GM10248 (cell line): ENCODE measurements around the gene CRYL1.
A peak's percentile ranks its signal among the peaks of the same experiment; 100 is the strongest.

ENCODE experiments used
- CTCF ChIA-PET: fragments of 300-600 bp; sonication (Branson Sonifier 250); formaldehyde crosslinking; extraction: SDS; loops from one replicate; lab custom pipeline; 2021; ENCODE audit warnings: antibody characterized with exemption; lab: Yijun Ruan, JAX
- POLR2A ChIA-PET: fragments of 350-650 bp; sonication (Branson Sonifier 250); formaldehyde crosslinking; extraction: SDS; loops from one replicate; lab custom pipeline; 2020; ENCODE audit warnings: antibody characterized with exemption; lab: Yijun Ruan, JAX
- DNase-seq: peaks from one replicate; pipeline ENCODE4 v3.0.0; 2012; ENCODE audit errors: extremely low spot score
- TF ChIP-seq, protein P1 (sequence below): IDR thresholded peaks from 2 replicates; pipeline ENCODE4 v1.5.1; 2012; ENCODE audit warnings: mild to moderate bottlenecking, low read depth; ENCODE audit errors: extremely low read depth, missing control alignments, control extremely low read depth

The CRYL1 gene

DNA sequence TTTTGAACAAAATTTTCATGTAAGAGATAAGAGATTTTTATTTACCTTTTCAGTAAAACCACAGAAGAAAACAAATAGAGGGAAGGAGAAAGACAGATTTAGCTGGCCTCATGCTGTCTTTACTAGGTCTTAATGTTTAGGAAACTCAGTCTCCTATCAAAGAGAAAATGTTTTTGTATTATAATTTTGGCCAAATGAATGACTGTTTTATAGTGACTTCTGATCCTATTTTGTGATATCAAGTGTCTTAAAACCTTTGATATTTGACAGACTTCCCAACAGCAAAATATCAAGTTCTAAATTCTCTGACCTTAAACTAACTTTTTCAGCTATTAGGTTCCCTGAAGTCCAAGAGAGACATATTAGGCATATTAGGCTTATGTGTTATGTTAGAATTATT, 27.0 kb downstream of the CRYL1 start:
- CTCF ChIA-PET = interaction anchor here (1.1 to 2.1 kb wide), 3 partner anchors 205 to 330 kb away, joined by 3 to 11 read pairs (median 7); partner anchors contain the start of gene IL17D
- TF ChIP-seq, protein P1, sequence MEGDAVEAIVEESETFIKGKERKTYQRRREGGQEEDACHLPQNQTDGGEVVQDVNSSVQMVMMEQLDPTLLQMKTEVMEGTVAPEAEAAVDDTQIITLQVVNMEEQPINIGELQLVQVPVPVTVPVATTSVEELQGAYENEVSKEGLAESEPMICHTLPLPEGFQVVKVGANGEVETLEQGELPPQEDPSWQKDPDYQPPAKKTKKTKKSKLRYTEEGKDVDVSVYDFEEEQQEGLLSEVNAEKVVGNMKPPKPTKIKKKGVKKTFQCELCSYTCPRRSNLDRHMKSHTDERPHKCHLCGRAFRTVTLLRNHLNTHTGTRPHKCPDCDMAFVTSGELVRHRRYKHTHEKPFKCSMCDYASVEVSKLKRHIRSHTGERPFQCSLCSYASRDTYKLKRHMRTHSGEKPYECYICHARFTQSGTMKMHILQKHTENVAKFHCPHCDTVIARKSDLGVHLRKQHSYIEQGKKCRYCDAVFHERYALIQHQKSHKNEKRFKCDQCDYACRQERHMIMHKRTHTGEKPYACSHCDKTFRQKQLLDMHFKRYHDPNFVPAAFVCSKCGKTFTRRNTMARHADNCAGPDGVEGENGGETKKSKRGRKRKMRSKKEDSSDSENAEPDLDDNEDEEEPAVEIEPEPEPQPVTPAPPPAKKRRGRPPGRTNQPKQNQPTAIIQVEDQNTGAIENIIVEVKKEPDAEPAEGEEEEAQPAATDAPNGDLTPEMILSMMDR = no peak
- no peak for DNase-seq
- POLR2A ChIA-PET = no interaction called here

DNA sequence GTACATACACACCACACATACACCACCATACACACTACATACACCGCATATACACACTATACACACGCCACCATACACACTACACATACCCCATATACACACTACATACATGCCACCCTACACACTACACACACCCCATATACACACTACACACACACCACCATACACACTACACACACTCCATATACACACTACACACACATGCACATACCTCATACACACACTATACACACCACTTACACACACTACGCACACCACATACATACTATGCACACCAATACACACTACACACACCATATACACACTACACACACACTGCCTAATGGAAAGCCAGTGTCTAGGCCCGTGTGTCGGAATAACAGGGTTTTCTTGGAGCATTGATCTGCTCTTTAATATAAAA, 27.5 kb downstream of the CRYL1 start:
- ChIA-PET POLR2A (no interaction called here), CTCF (interaction anchor here (1.1 kb wide), 1 partner anchor 320 kb away, joined by 3 read pairs; no protein-coding TSS in a partner anchor)
- no peak for DNase-seq

DNA sequence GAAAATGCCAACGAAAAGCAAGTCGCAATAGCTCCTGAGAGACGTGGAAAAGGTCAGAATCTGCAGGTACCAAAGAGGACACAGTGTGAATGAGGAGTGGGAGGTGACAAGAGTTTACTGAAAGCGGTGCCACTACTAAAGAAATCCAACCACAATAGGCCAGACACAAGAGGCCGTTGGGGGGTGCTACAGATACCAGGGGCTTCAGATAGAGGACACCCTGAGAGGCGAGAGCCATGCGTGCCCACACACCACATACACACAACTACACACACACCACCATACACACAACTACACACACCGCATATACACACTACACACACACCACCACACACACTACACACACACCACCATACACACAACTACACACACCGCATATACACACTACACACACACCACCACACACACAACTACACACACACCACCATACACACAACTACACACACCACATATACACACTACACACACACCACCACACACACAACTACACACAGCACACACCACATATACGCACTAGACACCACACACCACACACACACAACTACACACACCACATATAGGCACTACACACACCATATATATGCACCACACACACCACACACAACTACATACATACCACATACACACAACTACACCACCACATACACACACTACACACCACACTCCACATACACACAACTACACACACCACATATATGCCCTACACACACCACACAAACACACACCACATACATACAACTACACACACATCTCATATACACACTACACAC, 28.5 kb downstream of the CRYL1 start:
- TF ChIP-seq, protein P1 = no peak
- DNase-seq = no peak
- POLR2A ChIA-PET = interaction anchor here (0.7 kb wide), 1 partner anchor 458 kb away, joined by 4 read pairs; no protein-coding TSS in a partner anchor
- CTCF ChIA-PET = interaction anchor here (0.9 to 8.2 kb wide), 9 partner anchors 9 to 430 kb away, joined by 3 to 165 read pairs (median 7); no protein-coding TSS in a partner anchor

More for the DNA sequence above, 27.5 kb downstream of the CRYL1 start:
- TF ChIP-seq, protein P1 = no peak

DNA sequence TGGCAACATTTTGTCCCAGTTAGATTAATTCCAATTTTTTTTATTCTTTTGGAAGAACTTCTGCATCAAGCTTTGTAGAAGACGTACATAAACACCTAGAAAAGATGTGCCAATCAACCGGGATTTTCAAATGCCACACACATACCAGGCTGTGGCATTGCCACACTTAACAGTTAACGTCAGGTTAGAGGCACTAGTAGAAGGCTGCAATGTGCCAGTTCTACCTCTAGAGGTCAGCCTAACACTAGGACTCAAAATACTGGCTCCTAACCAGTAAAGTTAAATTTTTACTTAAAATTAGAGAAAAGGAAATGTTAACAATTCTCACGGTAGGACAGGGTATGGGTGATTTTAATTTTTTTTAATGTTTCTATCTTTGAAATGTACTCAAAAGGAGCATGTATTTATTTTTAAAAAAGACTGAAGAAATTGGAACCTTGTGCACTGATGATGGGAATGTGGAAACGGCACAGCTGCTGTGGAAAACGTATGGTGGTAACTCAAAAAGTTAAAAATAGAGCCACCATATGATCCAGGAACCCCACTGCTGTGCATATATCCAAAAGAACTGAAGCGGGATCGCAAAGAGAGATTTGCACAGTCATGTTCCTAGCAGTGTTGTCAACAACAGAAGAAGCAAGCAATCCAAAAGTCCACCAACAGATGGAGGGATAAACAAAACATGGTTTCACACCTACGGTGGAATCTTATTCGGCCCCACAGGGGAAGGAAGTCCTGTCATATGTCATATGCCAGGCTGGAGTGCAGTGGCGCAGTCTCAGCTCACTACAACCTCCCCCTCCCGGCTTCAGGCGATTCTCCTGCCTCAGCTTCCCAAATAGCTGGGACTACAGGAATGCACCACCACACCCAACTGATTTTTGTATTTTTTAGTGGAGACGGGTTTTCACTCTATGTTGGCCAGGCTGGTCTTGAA, 30.3 kb downstream of the CRYL1 start:
- peak; percentile 72 for DNase-seq
- TF ChIP-seq, protein P1 = peak; percentile 86
- POLR2A ChIA-PET = no interaction called here
- CTCF ChIA-PET = interaction anchor here (0.7 to 8.2 kb wide), 30 partner anchors 9 to 682 kb away, joined by 3 to 165 read pairs (median 4); partner anchors contain the start of gene IL17D

DNA sequence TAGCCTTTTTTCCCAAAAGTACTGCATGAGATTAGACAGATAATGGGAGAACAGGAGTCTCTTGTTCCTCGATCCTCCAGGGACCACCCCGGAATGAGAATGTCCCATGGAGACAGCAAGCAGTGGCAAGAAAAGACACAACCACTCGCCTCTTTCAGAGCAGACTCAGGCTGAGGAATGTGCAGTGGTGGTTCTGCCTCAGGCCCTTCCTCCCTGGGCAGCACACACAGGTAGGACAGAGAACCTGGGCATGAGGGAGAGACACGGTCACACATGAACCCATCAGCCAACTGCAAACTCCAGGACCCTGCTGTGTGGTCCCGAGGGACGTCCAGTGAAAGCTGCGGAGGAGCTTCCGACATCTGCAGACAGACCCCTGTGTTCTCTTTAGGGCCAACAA, 31.0 kb downstream of the CRYL1 start:
- POLR2A ChIA-PET = no interaction called here
- DNase-seq = no peak
- TF ChIP-seq, protein P1 = no peak
- CTCF ChIA-PET = interaction anchor here (0.7 to 8.2 kb wide), 21 partner anchors 9 to 683 kb away, joined by 3 to 165 read pairs (median 6); partner anchors contain the start of gene IL17D

DNA sequence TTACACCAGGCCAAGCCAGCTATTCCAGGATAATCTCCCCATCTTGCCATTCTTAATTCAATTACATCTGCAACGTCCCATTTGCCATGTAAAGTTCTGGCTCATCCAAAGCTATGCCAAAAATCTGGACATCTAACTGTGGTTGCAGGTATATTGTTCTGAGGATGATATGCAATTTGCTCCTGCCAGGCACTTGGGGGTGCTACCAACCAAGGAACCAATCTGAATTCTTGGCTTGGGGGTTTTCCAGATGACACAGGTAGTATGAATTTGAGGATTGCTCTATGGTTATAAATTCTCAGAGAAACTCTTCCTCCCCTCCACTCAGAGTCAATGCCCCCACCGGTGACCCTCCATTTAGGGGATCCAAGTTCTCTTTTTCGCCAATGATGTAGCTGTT, 33.0 kb downstream of the CRYL1 start:
- CTCF ChIA-PET = interaction anchor here (0.7 to 8.2 kb wide), 39 partner anchors 9 to 984 kb away, joined by 3 to 165 read pairs (median 4); partner anchors contain the start of genes IL17D and XPO4
- peak; percentile 56 for DNase-seq
- TF ChIP-seq, protein P1 = peak; percentile 72
- POLR2A ChIA-PET = no interaction called here
